Epithelial cell of proximal tubule (primary cell): ENCODE measurements around the gene GGT7. TPM values are rescaled to one million over a fixed set of nuclear protein-coding genes. Genes with fewer than 3 reads are reported as not detected.

ENCODE experiments used
- DNase-seq: peaks from one replicate; pipeline ENCODE4 v3.0.0-alpha.2; 2011; ENCODE audit warnings: low read depth
- H3K4me3 ChIP-seq: 2 replicates; pipeline ENCODE4 v1.5.1; 2011; ENCODE audit warnings: low read depth, mild to moderate bottlenecking, low read length
- total RNA-seq: library from RNA; depleted of rRNA; stranded (reverse); fragments of >200 nt; gene quantifications from 2 replicates; pipeline ENCODE4 v1.2.3, GENCODE V29; 2015
- TF ChIP-seq, protein P1 (sequence below): conservative IDR thresholded peaks from 2 replicates; pipeline ENCODE4 v1.5.1; 2012; ENCODE audit warnings: low read depth, mild to moderate bottlenecking, low read length

The GGT7 gene
- total RNA-seq, 1 donor from 2014 or later, result 9.2 TPM

DNA sequence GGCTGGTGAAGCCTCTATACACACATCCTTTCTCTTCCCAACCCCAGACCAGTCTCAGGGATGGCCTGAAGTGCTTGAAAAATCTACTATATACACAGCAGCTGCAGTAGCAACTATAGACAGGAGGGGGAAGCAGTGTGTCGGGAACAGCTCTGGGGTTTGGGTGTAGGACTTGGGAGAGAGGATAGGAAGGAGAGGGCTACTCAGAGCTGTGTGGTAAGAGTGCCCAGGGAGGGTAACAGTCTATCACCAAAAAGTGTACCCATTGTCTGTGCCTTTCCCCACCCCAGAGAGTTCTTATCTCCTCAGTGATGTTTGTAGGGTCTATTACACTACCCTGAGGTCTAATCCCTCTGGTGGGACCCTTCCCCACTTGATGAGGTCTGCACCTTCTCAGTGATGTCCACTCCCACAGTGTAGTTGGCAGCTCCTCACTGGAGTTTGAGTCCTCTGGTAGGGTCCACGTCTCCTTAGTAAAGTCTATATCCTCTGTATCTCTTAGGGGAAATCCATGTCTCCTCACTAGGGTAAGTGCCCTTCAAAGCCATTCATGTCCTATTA, 1.5 kb upstream of the GGT7 start:
- DNase-seq, result peak; percentile 48
- H3K4me3 ChIP-seq, result no peak overlapping the region
- TF ChIP-seq, protein P1, sequence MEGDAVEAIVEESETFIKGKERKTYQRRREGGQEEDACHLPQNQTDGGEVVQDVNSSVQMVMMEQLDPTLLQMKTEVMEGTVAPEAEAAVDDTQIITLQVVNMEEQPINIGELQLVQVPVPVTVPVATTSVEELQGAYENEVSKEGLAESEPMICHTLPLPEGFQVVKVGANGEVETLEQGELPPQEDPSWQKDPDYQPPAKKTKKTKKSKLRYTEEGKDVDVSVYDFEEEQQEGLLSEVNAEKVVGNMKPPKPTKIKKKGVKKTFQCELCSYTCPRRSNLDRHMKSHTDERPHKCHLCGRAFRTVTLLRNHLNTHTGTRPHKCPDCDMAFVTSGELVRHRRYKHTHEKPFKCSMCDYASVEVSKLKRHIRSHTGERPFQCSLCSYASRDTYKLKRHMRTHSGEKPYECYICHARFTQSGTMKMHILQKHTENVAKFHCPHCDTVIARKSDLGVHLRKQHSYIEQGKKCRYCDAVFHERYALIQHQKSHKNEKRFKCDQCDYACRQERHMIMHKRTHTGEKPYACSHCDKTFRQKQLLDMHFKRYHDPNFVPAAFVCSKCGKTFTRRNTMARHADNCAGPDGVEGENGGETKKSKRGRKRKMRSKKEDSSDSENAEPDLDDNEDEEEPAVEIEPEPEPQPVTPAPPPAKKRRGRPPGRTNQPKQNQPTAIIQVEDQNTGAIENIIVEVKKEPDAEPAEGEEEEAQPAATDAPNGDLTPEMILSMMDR, result peak; percentile 98

DNA sequence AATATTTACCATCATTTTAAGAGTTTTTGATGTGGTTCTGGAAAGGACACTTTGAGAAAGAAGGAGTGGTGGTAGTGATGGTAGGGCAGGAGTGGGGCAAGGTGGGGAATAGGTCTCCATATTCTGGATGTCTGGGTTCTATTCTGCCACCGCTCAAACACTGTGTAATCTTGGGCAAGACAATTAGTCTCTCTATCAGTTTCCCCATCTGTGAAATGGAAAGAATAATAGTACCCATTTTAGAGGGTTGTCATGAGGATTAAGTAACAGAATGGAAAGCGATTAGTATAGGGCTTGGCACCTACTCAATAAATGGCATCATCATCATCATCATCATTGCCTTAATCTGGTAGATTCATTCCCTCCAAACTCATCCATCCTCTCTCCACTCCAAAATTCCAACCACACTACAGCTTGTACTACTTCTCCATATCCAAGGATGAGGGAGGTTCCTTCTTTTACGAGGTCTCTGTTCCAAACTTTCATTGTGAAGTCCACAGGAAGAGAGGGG, 982 bp upstream of the GGT7 start:
- DNase-seq, result no peak
- no peak overlapping the region for H3K4me3 ChIP-seq
- TF ChIP-seq, protein P1, result no peak

DNA sequence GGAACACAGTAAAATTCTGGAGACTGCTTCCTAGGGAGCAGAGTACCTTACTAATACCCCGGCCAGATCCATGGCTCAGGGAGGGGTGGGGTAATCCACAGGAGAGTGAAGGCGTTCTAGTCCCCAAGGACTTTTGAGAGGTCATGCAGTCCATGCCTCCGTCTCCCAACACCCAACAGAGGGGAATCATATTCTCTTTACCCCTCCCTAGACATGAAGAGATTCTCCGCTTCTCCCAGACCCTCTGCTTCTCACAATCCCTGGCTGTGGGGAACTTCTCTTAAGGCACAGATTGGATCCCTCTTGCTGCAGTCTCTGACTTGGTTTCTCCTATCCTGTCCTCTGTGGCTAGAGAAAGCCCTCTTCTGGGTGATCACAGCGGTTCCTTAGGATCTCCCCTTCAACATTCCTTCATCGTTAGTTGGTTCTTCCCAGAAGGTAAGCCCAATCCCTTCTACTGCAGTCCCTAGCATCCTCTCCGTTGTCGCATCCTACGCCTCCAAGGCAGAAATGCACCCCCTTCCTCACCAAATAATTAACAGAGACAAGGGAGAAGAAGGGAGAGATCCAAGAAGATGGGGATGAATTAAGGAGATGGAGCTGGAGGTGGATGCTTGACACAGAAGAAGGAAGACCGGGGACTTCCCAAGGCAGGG, 562 bp downstream of the GGT7 start:
- TF ChIP-seq, protein P1, result no peak
- peak overlapping the region; percentile 89 for H3K4me3 ChIP-seq
- DNase-seq, result no peak

DNA sequence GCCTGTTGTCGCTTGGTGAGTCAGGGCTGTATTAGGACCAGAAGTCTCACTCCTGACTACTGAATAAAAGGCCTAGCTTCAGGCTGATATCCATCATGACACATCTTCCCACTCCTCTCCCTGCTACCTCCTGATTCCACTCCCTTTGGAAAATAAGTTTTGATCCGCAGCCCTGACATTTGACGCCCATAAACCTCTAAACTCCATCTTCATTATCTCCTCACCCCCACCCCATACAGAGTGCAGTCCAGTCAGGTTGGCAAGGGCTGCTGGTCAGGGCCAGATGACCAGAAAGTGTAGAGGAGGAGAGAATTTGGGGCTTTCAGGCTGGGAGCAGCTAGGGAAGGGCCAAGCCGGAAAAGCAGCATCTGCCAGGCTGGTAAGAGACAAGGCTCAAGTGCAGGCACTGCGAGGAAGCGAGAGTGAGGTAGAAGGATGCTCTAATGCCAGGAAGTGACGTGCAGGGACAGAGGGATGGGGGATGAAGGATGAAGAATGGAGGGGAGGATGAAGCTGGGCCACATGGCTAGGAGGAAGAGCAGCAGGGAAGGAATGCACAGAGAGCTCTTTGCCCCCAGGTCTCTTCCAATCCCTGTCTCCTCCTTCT, 1.2 kb downstream of the GGT7 start:
- no peak for DNase-seq
- H3K4me3 ChIP-seq, result peak overlapping the region; percentile 89
- TF ChIP-seq, protein P1, result no peak

DNA sequence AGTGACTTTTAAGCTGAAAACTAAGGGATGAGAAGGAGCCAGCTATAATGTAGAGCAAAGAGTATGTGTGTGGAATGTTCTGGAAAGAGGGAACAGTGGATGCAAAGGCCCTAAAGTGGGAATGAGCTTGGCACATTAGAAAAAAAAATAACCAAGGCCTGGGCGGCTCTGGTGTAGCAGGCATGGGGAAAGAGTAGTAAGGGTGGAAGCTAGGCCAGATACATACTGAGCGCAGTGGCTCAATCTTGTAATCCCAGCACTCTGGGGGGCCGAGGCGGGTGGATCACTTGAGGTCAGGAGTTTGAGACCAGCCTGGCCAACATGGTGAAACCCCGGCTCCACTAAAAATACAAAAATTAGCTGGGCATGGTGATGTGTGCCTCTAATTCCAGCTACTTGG, 8.4 kb downstream of the GGT7 start:
- no peak overlapping the region for H3K4me3 ChIP-seq
- no peak for DNase-seq
- TF ChIP-seq, protein P1, result no peak

DNA sequence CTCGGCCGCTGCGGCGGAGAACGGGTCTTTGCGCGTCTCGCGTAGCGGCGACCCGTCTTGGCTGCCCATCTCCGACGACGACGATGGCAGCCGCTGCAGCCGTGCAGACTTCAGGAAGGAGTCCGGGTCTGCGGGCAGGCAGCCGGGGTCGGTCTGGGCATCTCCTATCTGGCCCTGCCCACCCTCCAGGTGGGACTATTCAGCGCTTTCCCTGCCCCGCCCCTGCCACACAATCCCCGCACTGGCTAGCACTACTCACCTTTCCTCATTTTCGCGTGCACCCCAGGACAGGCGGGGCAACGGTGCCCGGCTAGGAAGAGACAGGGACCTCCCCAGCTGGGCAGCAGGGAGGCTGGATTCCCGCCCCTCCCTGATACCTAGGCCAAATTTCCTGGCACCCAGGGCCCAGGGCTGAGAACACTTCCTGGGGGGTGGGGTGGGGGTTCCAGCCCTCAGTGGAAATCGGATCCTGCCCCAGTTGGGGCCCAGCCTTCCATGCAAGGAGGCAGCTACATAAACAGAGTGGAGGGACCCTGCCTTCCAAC, 9.2 kb downstream of the GGT7 start:
- TF ChIP-seq, protein P1, result no peak
- no peak overlapping the region for H3K4me3 ChIP-seq
- DNase-seq, result no peak
